Measurements from ENCODE around the gene RHBDL1.
"Not testable (repeated sequence)": the region's sequence is repeated elsewhere in the genome, so short reads cannot be mapped to it uniquely, and the experiment has no call there.

Gene RHBDL1

GRCh38 chr16:711548-712320 is 36.3 kb downstream of the RHBDL1 start:
- Histone ChIP-seq H3K4me1 (ENCODE audit: insufficient read depth, low read length) (peaks cover 30% of the 10 kb centered on the region), H3K27me3 (ENCODE audit: insufficient read depth, low read length, poor library complexity) (no peaks in the 10 kb centered on the region), H3K36me3 (ENCODE audit: insufficient read depth, low read length) (peaks cover 5% of the 10 kb centered on the region; the same call in 1 of the 2 replicates), H3K9ac (ENCODE audit: low read depth, low read length) (no peak overlapping the region), H3K79me2 (ENCODE audit: insufficient read depth, low read length) (peaks cover 15% of the 10 kb centered on the region), H4K20me1 (ENCODE audit: insufficient read depth, low read length) (peaks cover 21% of the 10 kb centered on the region), H3K4me2 (ENCODE audit: insufficient read depth, low read length) (no peak overlapping the region), H2AFZ (ENCODE audit: low read depth, low read length) (no peak overlapping the region), H3K9me3 (ENCODE audit: insufficient read depth, low read length, severe bottlenecking) (no peaks in the 10 kb centered on the region), H3K4me3 (ENCODE audit: low read depth in 1 of 2, low read length in 2 of 2) (no peak overlapping the region), H3K27ac (ENCODE audit: low read length) (no peak overlapping the region)
- peak; percentile 89 for TF ChIP-seq CTCF (IDR thresholded peaks at IDR 0.05; ENCODE audit: borderline replicate concordance, extremely low read depth, low read length, poor library complexity, severe bottlenecking)
- no peak for TF ChIP-seq EZH2 (IDR thresholded peaks at IDR 0.05; ENCODE audit: borderline replicate concordance, low read depth, low read length, severe bottlenecking)
- ATAC-seq (ENCODE audit: insufficient read depth, low read depth), result peak; percentile 68
- DNase-seq, result peak; percentile 75

DNA sequence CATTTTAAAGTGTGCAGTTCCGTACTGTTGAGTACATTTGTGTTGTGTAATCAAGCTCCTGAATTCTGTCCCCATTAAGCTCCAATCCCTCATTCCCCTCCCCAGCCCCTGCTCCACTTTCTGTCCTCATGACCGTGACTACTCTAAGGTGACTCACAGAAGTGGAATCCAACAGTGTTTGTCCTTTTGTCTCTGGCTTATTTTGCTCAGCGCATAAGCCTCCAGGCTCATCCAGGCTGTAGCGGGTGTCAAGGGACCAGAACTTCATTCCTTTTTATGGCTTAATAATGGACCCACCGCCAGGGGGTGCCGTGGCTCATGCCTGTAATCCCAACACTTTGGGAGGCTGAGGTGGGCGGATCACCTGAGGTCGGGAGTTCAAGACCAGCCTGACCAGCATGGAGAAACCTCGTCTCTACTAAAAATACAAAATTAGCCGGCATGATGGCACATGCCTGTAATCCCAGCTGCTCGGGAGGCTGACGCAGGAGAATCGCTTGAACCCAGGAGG is 37.3 kb downstream of the RHBDL1 start:
- DNase-seq, result peak; percentile 69
- H3K9ac ChIP-seq (ENCODE audit: low read depth, low read length); H3K36me3 ChIP-seq (ENCODE audit: insufficient read depth, low read length); H3K27me3 ChIP-seq (ENCODE audit: insufficient read depth, low read length, poor library complexity); H3K4me2 ChIP-seq (ENCODE audit: insufficient read depth, low read length); H3K27ac ChIP-seq (ENCODE audit: low read length); H3K4me3 ChIP-seq (ENCODE audit: low read depth in 1 of 2, low read length in 2 of 2); H2AFZ ChIP-seq (ENCODE audit: low read depth, low read length); ATAC-seq (ENCODE audit: insufficient read depth, low read depth); H3K9me3 ChIP-seq (ENCODE audit: insufficient read depth, low read length, severe bottlenecking): not testable (repeated sequence)
- peaks cover 18% of the 10 kb centered on the region for H3K79me2 ChIP-seq (ENCODE audit: insufficient read depth, low read length)
- peak; percentile 52 for TF ChIP-seq CTCF (IDR thresholded peaks at IDR 0.05; ENCODE audit: borderline replicate concordance, extremely low read depth, low read length, poor library complexity, severe bottlenecking)
- H3K4me1 ChIP-seq (ENCODE audit: insufficient read depth, low read length), result peaks cover 37% of the 10 kb centered on the region
- peaks cover 30% of the 10 kb centered on the region for H4K20me1 ChIP-seq (ENCODE audit: insufficient read depth, low read length)

GRCh38 chr16:714079-714478 is 38.6 kb downstream of the RHBDL1 start:
- Histone ChIP-seq H4K20me1 (ENCODE audit: insufficient read depth, low read length) (peaks cover 37% of the 10 kb centered on the region), H3K9ac (ENCODE audit: low read depth, low read length) (peak overlapping the region; percentile 57), H3K4me3 (ENCODE audit: low read depth in 1 of 2, low read length in 2 of 2) (peak overlapping the region in 1 of 2 experiments; percentile 75; a peak in 2 of 4 replicates), H3K27ac (ENCODE audit: low read length) (no peak overlapping the region), H2AFZ (ENCODE audit: low read depth, low read length) (peak overlapping the region; percentile 71; the same call in 1 of the 2 replicates), H3K4me2 (ENCODE audit: insufficient read depth, low read length) (peak overlapping the region; percentile 68), H3K9me3 (ENCODE audit: insufficient read depth, low read length, severe bottlenecking) (no peaks in the 10 kb centered on the region), H3K79me2 (ENCODE audit: insufficient read depth, low read length) (peaks cover 18% of the 10 kb centered on the region), H3K4me1 (ENCODE audit: insufficient read depth, low read length) (peaks cover 50% of the 10 kb centered on the region), H3K27me3 (ENCODE audit: insufficient read depth, low read length, poor library complexity) (no peaks in the 10 kb centered on the region), H3K36me3 (ENCODE audit: insufficient read depth, low read length) (peaks cover 12% of the 10 kb centered on the region; the same call in 1 of the 2 replicates)
- no peak for ATAC-seq (ENCODE audit: insufficient read depth, low read depth)
- TF ChIP-seq CTCF (IDR thresholded peaks at IDR 0.05; ENCODE audit: borderline replicate concordance, extremely low read depth, low read length, poor library complexity, severe bottlenecking) (no peak), EZH2 (IDR thresholded peaks at IDR 0.05; ENCODE audit: borderline replicate concordance, low read depth, low read length, severe bottlenecking) (no peak)
- no peak for DNase-seq
